Islet precursor cell (in vitro differentiated cells): ENCODE results near the gene LPIN1.
"Not testable (repeated sequence)": the region's sequence is repeated elsewhere in the genome, so short reads cannot be mapped to it uniquely, and the experiment has no call there.

Experiments used
- DNase-seq: peaks from one replicate; pipeline ENCODE4 v3.0.0-alpha.2; 2018

LPIN1 gene

GRCh38 chr2:11814979-11815510 lies 68.6 kb downstream of the LPIN1 start:
- no peak for DNase-seq

DNA sequence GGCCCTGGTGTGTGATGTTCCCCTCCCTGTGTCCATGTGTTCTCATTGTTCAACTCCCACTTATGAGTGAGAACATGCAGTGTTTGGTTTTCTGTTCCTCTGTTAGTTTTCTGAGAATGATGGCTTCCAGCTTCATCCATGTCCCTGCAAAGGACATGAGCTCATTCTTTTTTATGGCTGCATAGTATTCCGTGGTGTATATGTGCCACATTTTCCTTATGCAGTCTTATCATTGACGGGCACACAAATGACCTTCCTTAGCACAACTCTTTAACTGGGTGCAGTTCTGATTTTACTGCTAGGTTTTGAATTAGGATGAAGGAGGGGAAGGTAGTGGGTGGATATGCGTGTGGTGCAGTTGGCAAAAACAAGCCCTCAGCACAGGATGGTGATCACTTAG lies 70.5 kb downstream of the LPIN1 start:
- not testable (repeated sequence) for DNase-seq

GRCh38 chr2:11819235-11819729 lies 72.8 kb downstream of the LPIN1 start:
- no peak for DNase-seq

DNA sequence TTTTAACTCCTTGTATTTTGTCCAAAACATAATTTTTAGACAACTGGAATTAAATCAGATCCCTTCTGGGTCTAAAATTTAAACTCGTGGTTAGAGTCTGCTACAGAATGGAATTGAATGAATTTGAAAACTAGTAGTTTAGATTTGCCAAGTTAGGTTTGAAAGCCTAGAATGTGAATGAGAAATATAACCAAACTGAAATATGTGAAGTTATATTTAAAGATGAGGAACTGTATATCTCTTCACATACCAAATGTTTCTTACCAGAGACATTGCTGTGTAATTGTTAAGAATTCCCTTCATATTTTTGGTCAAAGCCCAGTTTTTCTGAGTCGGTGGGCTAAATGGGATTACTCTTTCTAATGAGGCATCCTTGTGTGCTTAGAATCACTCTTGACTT lies 74.2 kb downstream of the LPIN1 start:
- no peak for DNase-seq

DNA sequence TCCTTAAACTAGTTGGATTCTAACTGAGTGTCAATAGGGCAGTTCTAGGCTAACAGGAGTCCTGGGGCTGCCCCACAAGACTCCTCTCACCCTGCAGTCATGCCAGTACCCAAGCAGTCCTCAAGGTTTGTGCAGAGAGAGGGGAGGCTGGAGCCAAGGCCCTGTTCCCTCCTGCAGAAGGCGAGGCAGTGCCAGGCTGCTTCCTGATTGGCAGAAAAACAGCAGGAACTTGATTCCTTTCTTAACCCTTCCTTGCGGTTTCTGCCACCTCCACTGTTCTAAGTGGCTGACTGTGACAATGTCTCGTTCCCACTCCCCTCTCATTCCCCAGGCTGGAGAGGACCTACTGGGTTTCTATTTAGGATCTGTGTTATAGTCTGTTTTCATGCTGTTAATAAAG lies 75.3 kb downstream of the LPIN1 start:
- DNase-seq = no peak

GRCh38 chr2:11822359-11822745 lies 75.9 kb downstream of the LPIN1 start:
- not testable (repeated sequence) for DNase-seq

DNA sequence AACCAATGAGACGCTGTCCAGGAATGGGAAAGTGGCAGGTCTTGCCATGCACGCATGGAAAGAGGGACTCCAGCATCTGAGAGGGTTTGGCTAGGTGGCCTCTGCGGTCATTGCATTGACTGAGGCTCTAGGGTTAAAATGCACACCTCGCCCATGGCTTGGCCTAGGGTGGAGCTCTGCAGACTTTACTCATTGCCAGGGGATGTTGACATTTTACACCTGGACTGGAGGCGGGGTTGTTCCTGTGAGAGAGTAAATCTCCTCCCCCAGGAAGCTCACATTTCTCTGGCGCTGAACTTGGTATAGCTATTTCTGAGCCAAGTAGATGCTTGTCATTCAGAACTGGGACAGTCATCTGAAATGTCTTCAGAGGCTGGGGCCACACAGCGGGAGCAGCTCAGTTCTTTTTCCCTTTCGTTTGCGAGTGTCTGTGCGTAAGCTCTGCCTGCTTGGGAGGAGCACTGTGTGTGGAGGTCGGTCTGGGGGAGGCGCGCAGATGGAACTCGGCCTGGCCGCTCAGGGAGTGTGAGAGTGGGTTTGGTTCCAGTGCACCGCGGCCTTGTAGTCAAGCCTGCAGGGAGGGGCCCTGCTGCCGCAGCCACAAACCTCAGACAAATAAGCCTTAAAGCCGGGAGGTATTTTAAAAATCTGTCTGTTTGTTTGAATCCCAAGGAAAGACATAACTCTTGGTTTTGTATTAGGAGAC lies 76.5 kb downstream of the LPIN1 start:
- DNase-seq = no peak

GRCh38 chr2:11824901-11825828 lies 78.7 kb downstream of the LPIN1 start:
- no peak for DNase-seq

DNA sequence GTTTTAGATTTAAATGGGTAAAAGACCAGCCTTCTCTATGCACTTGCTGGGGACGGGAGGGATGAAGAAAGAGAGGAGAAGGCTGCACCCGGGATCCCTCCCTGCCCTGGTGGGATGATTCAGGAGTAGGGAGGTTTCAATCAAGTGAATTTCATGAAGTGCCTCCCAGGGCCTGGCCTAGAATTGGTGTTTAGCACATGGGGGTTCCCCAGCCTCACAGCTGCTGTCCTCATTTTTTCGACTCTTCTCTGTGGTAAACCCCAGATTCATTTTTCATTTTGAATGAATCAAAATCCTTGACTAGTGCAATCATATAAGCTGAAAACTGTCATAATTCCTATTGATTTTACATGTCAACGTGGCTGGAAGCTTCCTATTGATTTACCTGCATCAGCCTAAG lies 81.1 kb downstream of the LPIN1 start:
- no peak for DNase-seq

- DNase-seq = no peak
Observed at GRCh38 chr2:11828933-11829323, 82.5 kb downstream of the LPIN1 start.

DNA sequence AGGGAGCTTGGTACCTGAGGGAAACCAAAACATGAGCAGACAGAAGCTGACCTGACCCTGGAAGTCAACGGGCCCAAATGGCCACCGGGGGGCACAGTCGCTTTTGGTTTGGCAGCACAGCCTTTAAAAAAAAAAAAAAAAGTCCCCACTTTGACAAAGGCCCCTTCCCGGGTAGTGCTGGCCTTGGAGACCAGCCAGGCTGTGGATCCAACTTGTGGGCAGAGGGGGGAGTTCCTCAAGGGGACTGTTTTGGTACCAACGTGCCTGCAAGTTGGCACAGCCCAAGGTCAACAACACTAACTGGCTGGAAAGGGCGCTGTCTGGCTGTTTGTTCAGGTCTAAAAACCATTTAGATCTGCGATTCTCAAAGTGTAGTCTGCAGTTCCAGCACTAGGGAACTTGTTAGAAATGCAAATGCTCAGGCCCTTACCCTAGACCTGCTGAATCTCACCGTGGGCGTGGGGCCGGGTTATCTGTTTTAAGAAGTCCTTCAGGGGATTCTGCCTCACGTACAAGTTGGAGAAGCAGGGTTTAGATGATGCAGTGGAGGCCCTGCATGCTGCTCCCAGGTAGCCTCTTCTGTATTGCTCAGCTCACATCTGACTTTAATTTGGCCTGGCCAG lies 83.0 kb downstream of the LPIN1 start:
- DNase-seq = peak; percentile 89

GRCh38 chr2:11829947-11830707 lies 83.7 kb downstream of the LPIN1 start:
- DNase-seq = peak; percentile 99

DNA sequence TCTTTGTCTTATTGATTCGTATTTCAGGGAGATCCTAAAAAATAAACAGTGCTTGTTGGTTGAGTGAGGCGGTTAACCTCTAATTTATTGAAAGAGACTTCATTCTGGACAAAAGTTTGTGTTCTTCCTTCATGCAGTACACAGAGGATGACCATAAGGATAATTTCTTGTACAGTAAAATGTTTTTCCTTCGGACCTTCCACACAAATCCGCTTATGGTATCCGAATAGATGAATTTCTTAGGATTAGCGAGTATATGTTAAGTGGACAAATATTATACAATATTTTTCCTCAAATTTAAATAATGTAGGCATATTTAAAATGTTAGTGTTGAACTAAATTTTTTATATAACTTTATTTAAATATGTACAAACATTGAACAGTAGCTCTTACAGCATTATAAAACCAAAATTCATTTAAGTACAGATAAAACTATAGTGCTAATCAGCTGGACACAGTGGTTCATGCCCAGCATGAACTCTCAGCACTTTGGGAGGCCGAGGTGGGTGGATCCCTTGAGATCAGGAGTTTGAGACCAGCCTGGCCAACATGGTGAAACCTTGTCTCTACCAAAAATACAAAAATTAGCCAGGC lies 84.4 kb downstream of the LPIN1 start:
- DNase-seq = no peak

- DNase-seq = no peak
Observed at GRCh38 chr2:11831415-11831814, 85.0 kb downstream of the LPIN1 start.

DNA sequence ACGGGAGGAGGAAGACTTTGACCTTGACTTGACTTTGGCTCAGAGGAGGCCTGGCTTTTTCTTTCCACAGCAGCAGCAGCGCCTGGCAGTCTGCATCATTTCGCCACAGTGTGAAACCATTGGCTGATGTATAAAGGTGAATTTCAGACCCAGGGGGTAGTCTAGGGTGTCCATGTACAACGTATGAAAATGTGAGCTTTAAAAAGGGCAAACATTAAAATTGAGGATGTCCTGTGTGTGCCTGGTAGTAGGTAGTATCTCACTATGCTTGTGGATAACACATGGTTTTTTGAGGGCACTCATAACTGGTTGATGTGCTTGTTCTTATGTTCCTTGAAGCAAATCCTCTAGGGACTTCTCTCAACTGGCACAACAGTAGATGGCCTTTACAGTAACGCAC lies 86.1 kb downstream of the LPIN1 start:
- no peak for DNase-seq

GRCh38 chr2:11833601-11834000 lies 87.2 kb downstream of the LPIN1 start:
- DNase-seq = no peak

DNA sequence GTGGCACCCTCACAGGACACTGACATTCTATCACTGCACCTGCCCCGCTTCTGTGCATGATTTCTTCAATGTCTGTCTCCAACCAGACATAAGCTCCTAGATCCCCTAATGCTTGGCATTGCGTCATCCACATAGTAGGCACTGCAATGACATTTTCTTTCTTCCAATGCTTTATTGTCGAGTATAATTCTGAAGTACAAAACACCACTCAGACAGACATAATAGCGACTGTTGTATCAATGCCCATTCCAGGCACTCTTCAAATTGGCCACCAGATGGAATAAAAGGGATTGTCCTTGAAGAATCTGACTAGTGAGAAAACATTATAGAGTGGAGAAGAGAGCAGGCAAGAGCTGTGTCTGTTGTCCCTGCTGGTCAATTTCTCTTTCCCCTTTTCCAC lies 89.0 kb downstream of the LPIN1 start:
- DNase-seq = no peak

- DNase-seq = no peak
Observed at GRCh38 chr2:11836647-11837219, 90.3 kb downstream of the LPIN1 start.

DNA sequence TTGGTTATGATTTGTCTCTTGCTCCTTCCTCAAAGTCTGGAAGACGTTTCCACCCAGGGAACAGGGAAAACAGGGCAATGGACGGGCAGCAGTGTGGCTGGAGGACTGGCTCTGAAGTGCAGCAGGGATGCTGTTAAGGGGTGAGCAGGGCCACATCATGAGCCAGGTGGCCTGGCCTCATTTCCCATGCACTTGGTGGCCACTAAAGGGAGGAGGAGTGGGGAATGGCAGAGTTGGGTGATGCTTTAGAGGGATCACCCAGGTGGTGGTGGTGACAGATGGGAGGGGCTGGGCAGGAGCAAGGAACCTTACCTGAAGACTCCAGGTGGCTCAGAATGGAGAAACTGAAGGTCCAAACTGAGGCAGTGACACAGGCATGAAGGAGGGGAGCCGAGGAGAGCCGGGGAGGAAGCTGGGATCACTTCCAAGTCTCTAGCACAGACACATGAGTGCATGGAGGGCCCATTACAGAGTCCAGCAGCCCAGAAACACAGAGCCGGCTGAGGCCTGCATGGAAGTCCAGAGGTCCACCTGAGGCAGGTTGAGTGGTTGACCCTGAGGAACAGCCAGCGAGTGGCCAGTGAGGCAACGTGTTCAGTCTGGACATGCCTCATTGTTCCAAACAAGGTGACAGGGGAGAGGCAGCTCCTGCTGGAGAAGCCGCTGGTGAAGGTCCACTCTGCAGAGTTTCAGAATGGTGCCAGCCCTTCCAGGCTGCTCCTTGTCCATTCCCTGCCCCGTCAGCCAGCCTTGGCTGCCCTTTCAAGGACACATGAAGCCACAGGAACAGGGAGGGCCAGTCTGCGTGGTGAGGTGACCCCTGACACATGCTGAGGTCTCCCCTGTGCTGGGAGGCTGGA lies 91.7 kb downstream of the LPIN1 start:
- DNase-seq = no peak

DNA sequence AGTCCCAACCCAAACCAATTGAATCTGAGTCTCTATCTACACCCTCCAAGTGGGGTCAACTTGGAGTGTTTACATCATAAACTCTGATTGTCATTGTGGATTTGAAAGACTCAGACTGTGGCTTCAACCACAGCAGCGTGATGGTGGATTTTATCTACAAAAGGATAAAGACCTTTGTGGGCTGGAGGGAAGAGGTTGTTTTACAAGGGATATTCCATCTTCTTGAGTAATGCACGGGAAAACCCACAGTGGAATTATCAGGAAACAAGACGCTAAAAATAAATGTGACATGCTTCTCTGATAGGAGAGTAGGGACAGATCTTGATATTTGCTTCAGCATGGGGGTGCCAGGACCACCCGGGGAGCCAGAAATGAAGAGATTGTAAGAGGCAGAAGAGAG lies 93.5 kb downstream of the LPIN1 start:
- no peak for DNase-seq

GRCh38 chr2:11842336-11842735 lies 95.9 kb downstream of the LPIN1 start:
- peak; percentile 29 for DNase-seq
